HEK293 (cell line): ENCODE measurements around the gene UBE2E1.

Experiments used
- ZBTB6 ChIP-seq: fragments of 450-650 bp; formaldehyde crosslinking; IDR thresholded peaks from 2 replicates; pipeline ENCODE4 v1.5.1; 2017; ENCODE audit warnings: missing biosample characterization, missing genetic modification characterization
- ZNF362 ChIP-seq: fragments of 450-650 bp; formaldehyde crosslinking; IDR thresholded peaks from 2 replicates; pipeline ENCODE4 v1.5.1; 2016; ENCODE audit warnings: missing biosample characterization, missing genetic modification characterization
- TF ChIP-seq, protein P1 (sequence below): fragments of 450-650 bp; formaldehyde crosslinking; IDR thresholded peaks from 2 replicates; pipeline ENCODE4 v1.5.1; 2016; ENCODE audit warnings: missing biosample characterization, missing genetic modification characterization

- TF ChIP-seq, protein P1, sequence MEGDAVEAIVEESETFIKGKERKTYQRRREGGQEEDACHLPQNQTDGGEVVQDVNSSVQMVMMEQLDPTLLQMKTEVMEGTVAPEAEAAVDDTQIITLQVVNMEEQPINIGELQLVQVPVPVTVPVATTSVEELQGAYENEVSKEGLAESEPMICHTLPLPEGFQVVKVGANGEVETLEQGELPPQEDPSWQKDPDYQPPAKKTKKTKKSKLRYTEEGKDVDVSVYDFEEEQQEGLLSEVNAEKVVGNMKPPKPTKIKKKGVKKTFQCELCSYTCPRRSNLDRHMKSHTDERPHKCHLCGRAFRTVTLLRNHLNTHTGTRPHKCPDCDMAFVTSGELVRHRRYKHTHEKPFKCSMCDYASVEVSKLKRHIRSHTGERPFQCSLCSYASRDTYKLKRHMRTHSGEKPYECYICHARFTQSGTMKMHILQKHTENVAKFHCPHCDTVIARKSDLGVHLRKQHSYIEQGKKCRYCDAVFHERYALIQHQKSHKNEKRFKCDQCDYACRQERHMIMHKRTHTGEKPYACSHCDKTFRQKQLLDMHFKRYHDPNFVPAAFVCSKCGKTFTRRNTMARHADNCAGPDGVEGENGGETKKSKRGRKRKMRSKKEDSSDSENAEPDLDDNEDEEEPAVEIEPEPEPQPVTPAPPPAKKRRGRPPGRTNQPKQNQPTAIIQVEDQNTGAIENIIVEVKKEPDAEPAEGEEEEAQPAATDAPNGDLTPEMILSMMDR (tag by site-specific recombination) = no peak
- no peak for TF ChIP-seq ZNF362 (tag by site-specific recombination)
- TF ChIP-seq ZBTB6 (tag by site-specific recombination) = no peak
Observed at GRCh38 chr3:23816721-23817120, 11.0 kb downstream of the UBE2E1 start.
